Endothelial cell of hepatic sinusoid (primary cell): Measurements from ENCODE around the gene NUP85.
"Not testable (repeated sequence)": the region's sequence is repeated elsewhere in the genome, so short reads cannot be mapped to it uniquely, and the experiment has no call there.

Experiments used
- in situ Hi-C: cut with HindIII; loops from 2 replicates; pipeline ENCODE4 v1.10.0; 2017; ENCODE audit warnings: low sequenced_read_pairs

NUP85 gene

GRCh38 chr17:75266316-75267152 lies 61.1 kb downstream of the NUP85 start:
- in situ Hi-C loops = no loop called here

- in situ Hi-C loops = no loop called here
Measured at GRCh38 chr17:75267153-75267410, 61.6 kb downstream of the NUP85 start.

DNA sequence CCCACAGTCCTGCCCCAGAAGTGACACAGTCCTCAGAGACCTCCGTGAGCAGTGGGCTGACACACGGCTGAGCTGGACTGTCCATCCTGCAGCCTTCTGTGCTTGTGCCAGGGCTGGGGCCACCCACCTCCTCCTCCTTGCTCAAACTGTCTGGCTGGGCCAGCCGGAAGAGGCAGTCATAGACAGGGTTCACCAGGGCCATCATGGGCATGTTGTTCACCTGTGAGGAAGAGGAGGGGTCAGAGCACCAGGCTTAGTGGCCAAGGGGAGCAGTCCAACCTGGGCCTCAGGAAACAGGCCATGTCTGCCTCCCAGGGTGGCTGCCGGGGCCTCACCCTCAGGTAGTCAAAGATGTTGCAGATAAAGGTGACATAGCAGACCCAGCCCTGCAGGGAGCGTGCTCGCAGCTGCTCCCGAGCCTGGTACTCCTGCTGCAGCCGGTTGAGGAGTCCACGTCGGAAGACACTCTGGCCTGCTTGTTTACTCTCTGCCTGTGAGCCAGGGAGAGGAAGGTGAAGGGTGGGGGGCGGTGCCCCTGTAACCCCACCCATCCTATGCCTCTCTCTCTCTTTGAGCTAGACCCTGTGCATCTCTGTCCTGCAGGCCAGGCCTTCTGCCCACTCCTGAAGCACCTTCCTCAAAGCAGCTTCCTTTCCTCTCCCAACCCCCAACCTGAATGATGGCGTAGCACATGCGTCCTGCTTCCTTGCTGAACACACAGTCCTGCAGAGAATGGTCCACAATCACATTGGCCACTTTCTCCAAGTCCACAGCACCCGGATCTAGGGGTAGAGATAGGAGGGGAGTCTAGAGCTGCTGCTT lies 62.1 kb downstream of the NUP85 start:
- in situ Hi-C loops = no loop called here

- in situ Hi-C loops = no loop called here
Measured at GRCh38 chr17:75269844-75270217, 64.4 kb downstream of the NUP85 start.

DNA sequence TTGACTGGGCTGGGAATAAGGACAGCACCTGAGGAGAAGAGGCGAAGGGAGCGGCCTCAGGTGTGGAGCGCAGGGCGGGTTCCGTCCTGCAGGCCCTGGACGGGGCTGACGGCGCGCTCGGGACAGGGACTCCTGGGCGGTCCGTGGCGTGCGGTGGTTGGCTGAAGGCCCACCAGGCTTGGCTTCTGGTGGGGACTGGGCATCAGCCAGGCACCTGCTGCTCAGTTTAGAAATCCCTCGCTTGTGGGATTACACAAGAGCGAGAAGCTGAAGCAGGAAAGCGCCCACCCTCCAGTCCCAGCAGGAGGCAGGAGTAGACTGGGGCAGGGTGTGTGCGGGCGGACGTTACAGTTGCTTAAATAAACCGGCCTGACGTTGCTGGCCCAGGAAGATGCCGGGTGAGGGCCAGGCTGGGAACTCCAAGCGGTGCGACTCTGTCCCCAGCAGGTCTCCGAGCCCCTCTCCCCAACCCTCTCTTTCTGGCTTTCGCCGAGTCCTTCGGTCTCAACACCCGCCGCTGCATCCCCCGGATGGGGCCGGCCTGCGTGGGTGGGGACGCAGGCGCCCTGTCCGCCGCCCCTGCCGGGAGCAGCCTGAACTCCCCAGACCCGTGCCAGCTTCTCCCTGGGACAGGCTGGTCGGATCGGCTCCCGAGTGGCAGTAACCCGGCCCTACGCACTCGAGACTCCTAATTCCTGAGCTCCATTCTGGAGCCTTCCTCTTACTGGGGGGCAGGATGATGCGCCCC lies 64.9 kb downstream of the NUP85 start:
- in situ Hi-C loops = no loop called here

DNA sequence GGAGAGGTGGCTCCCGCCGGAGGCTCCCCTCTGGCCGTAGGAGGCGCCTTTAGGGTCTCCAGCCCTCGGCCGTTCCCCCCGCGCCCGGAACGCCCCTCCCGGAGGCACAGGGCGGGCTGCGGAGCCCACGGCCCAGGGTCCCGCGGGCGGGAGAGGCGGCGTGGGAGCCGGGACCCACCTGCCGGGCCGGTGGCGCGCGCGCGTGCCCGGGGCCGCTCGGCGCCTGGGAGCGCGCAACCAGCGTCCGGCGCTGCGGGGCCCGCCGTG lies 65.4 kb downstream of the NUP85 start, which contains the start of gene MIF4GD:
Gene MIF4GD, minus strand, starts transcription at position 266 of the 267 bp plus-strand sequence. CDS start 1,036 bp downstream, outside the sequence.
- in situ Hi-C loops = no loop called here

GRCh38 chr17:75271233-75271954 lies 65.9 kb downstream of the NUP85 start:
- in situ Hi-C loops = no loop called here

DNA sequence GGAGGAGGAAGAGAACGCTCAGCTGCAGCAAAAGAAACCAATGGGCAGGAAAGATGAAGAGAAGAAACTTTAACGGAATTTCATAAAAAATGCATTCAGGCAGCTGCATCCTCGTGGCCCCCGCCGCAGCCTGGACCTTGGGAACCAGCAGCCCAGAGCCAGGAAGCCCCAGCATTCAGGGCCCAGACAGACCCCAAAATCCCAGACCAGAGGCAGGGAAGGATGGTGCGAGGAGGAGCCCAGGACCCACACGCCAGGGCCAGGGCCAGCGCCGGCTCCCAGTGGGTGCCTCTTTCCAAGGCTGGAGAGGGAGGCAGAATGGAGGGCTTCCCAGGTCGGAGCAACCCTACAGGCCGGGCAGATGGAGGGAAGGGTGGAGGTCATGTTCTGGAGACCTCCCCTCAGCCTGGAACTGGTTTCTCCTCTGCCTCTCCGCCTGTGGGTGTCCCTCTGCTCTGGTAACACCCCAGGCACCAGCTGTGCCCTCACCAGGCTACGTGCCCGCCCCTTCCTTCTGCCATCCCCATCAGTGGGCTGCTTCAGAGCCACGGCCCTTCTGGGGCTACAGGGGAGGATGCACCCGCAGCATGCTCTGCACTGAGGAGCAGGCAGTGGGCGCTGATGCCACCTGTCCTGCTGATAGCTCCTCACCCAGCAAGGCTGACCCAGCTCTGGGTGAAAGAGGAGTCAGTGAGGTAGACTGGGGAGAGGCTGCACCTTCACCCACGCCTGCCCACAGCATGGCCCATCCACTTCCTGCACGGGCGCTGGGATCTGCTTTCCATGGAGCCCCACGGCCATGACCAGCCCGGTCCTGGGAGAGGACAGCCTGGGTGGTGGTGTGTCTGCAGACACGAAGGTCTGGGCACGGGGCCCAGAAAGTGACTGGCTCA lies 66.7 kb downstream of the NUP85 start:
- in situ Hi-C loops = no loop called here

DNA sequence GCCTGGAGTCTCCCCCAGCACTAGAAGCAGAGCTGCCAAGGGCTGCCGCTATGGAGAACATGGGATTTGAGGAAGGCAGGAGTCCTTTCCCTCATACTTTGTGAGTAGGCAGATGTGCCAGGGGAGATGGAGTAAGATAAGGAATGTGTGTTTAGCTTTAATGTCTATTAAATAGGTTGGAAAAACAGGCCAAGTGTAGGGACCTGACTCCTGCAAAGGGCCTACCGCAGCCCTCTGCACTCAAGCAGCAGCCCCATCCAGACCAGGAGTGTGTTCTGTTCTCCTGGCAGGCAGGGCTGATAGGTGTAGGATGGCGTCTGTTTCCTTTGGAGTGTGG lies 67.3 kb downstream of the NUP85 start:
- in situ Hi-C loops = no loop called here

GRCh38 chr17:75273977-75274708 lies 68.7 kb downstream of the NUP85 start:
- in situ Hi-C loops = no loop called here

GRCh38 chr17:75277664-75278071 lies 72.2 kb downstream of the NUP85 start:
- in situ Hi-C loops = no loop called here

GRCh38 chr17:75280189-75280588 lies 74.7 kb downstream of the NUP85 start:
- in situ Hi-C loops = not testable (repeated sequence)

- in situ Hi-C loops = no loop called here
Measured at GRCh38 chr17:75285123-75285522, 79.6 kb downstream of the NUP85 start.
